Measurements from ENCODE around the gene BBLN.

- no peak for TF ChIP-seq CTCF (conservative IDR thresholded peaks at IDR 0.05 in 1 of 2, IDR thresholded peaks at IDR 0.05 in 1 of 2; ENCODE audit: extremely low read depth in 1 of 2, insufficient read depth in 1 of 2, low read depth in 1 of 2, low read length in 2 of 2)
- no peak for TF ChIP-seq EZH2 (IDR thresholded peaks at IDR 0.05; ENCODE audit: borderline replicate concordance, low read length)
Measured at GRCh38 chr9:128118971-128119665, 40.9 kb upstream of the BBLN start.
